PC-3 (cell line): ENCODE data around the gene TBL3.

ENCODE experiments used
- EZH2 ChIP-seq: fragments of 300-600 bp; sonication (generic); IDR thresholded peaks from one replicate; pipeline ENCODE4 v1.6.1; 2017; ENCODE audit warnings: antibody characterized with exemption, mild to moderate bottlenecking, low read length; ENCODE audit not compliant: unreplicated experiment
- EZH2phosphoT487 ChIP-seq: fragments of 300-600 bp; sonication (generic); IDR thresholded peaks from 2 replicates; pipeline ENCODE4 v1.6.1; 2018; ENCODE audit warnings: mild to moderate bottlenecking, antibody characterized with exemption, low read length, borderline replicate concordance
- TF ChIP-seq, protein P1 (sequence below): fragments of 300-600 bp; sonication (generic); conservative IDR thresholded peaks from 2 replicates; pipeline ENCODE4 v1.5.1; 2017; ENCODE audit warnings: antibody characterized with exemption, low read depth, mild to moderate bottlenecking, low read length

- TF ChIP-seq, protein P1, sequence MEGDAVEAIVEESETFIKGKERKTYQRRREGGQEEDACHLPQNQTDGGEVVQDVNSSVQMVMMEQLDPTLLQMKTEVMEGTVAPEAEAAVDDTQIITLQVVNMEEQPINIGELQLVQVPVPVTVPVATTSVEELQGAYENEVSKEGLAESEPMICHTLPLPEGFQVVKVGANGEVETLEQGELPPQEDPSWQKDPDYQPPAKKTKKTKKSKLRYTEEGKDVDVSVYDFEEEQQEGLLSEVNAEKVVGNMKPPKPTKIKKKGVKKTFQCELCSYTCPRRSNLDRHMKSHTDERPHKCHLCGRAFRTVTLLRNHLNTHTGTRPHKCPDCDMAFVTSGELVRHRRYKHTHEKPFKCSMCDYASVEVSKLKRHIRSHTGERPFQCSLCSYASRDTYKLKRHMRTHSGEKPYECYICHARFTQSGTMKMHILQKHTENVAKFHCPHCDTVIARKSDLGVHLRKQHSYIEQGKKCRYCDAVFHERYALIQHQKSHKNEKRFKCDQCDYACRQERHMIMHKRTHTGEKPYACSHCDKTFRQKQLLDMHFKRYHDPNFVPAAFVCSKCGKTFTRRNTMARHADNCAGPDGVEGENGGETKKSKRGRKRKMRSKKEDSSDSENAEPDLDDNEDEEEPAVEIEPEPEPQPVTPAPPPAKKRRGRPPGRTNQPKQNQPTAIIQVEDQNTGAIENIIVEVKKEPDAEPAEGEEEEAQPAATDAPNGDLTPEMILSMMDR, result no peak
- no peak for TF ChIP-seq EZH2
- no peak for TF ChIP-seq EZH2phosphoT487
Measured at GRCh38 chr16:1980770-1981087, 8.9 kb downstream of the TBL3 start.
